Erythroblast (primary cell): ENCODE data around the gene GDPD5.

Source experiments
- GATA1 ChIP-seq: IDR thresholded peaks from 2 replicates; pipeline ENCODE4 v1.6.1; 2011; ENCODE audit warnings: low read depth, mild to moderate bottlenecking, control low read depth, low read length, moderate library complexity
- POLR2A ChIP-seq: IDR thresholded peaks from 2 replicates; pipeline ENCODE4 v1.6.1; 2011; ENCODE audit warnings: mild to moderate bottlenecking, low read length

DNA sequence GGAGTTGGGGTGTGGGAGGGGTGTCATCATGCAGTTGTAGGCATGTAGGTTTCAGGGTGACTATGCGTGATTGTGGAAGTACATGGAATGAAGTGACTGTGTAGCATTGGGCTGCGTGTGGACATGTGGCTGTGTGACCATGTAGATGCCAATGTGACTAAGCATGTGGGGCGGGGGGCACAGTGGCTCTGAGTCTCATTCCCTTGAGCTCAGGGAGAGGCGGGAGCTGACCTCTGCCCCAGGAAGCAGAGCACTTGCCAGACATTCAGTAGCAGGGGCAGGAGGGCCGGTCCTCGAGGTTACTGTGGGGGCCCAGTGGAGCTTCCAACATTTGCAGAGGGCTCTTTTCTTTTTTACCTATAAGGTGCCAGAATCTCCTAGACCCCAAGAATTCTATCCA is 92.3 kb downstream of the GDPD5 start:
- no peak for TF ChIP-seq POLR2A
- TF ChIP-seq GATA1, result no peak
